Epidermal melanocyte (primary cell): ENCODE results near the gene RASIP1.
"Not testable (repeated sequence)": the region's sequence is repeated elsewhere in the genome, so short reads cannot be mapped to it uniquely, and the experiment has no call there.

ENCODE experiments used
- DNase-seq: peaks from one replicate; pipeline ENCODE4 v3.0.0; 2011; ENCODE audit warnings: low spot score; ENCODE audit not compliant: insufficient read length

RASIP1 gene

GRCh38 chr19:48708471-48708870, 31.9 kb downstream of the RASIP1 start:
- DNase-seq = no peak

GRCh38 chr19:48705431-48705830, 35.0 kb downstream of the RASIP1 start:
- no peak for DNase-seq

- DNase-seq = no peak
Measured at GRCh38 chr19:48703316-48703715, 37.1 kb downstream of the RASIP1 start.

- no peak for DNase-seq
Measured at GRCh38 chr19:48702701-48703100, 37.7 kb downstream of the RASIP1 start.

- no peak for DNase-seq
Measured at GRCh38 chr19:48698046-48698445, 42.4 kb downstream of the RASIP1 start.

GRCh38 chr19:48696353-48697010, 43.9 kb downstream of the RASIP1 start:
- DNase-seq = no peak

- DNase-seq = no peak
Measured at GRCh38 chr19:48695743-48696352, 44.6 kb downstream of the RASIP1 start, which contains the start of gene FUT2. Gene FUT2 (plus strand): TSS chr19:48695971. CDS start chr19:48702957, 6,986 bp downstream.

GRCh38 chr19:48693629-48694028, 46.8 kb downstream of the RASIP1 start:
- not testable (repeated sequence) for DNase-seq

- DNase-seq = no peak
Measured at GRCh38 chr19:48689449-48689848, 51.0 kb downstream of the RASIP1 start.

- DNase-seq = no peak
Measured at GRCh38 chr19:48687776-48688175, 52.6 kb downstream of the RASIP1 start.

GRCh38 chr19:48686637-48687036, 53.8 kb downstream of the RASIP1 start:
- not testable (repeated sequence) for DNase-seq

GRCh38 chr19:48686088-48686487, 54.3 kb downstream of the RASIP1 start:
- DNase-seq = peak; percentile 50

- DNase-seq = no peak
Measured at GRCh38 chr19:48685583-48685982, 54.8 kb downstream of the RASIP1 start.

GRCh38 chr19:48683349-48683748, 57.1 kb downstream of the RASIP1 start:
- peak; percentile 11 for DNase-seq

GRCh38 chr19:48681127-48681470, 59.3 kb downstream of the RASIP1 start:
- DNase-seq = peak; percentile 81

GRCh38 chr19:48680436-48681126, 59.8 kb downstream of the RASIP1 start:
- DNase-seq = no peak

GRCh38 chr19:48680006-48680405, 60.4 kb downstream of the RASIP1 start:
- DNase-seq = not testable (repeated sequence)

GRCh38 chr19:48678201-48678600, 62.2 kb downstream of the RASIP1 start:
- DNase-seq = peak; percentile 11

GRCh38 chr19:48676887-48677286, 63.5 kb downstream of the RASIP1 start:
- DNase-seq = no peak

GRCh38 chr19:48676487-48676886, 63.9 kb downstream of the RASIP1 start:
- DNase-seq = no peak

- peak; percentile 99 for DNase-seq
Measured at GRCh38 chr19:48674921-48675824, 65.2 kb downstream of the RASIP1 start.
